ENCODE measurements around the gene ZBED1.

- TF ChIP-seq POLR2A (IDR thresholded peaks at IDR 0.05; ENCODE audit: low read length) = no peak
- no peak for TF ChIP-seq GATA1 (IDR thresholded peaks at IDR 0.05; ENCODE audit: low read depth, low read length)
Observed at GRCh38 chrX:2508648-2509335, 8.0 kb upstream of the ZBED1 start.

All from erythroblast (primary cell).